H9 (cell line): ENCODE results near the gene ZNF655. TPM values are rescaled to one million over a fixed set of nuclear protein-coding genes. Genes with fewer than 3 reads are reported as not detected.

Experiments
- DNase-seq: peaks from one replicate; pipeline ENCODE4 v3.0.0-alpha.2; 2017
- H2AFZ ChIP-seq: one replicate; pipeline ENCODE4 v1.6.1; 2013; ENCODE audit warnings: mild to moderate bottlenecking, low read length, control low read depth, moderate library complexity
- H2AK5ac ChIP-seq: 2 replicates; pipeline ENCODE4 v1.6.1; 2013; ENCODE audit warnings: low read length, control low read depth, mixed read lengths; ENCODE audit not compliant: insufficient read length
- H2BK120ac ChIP-seq: one replicate; pipeline ENCODE4 v1.6.1; 2013; ENCODE audit warnings: low read depth, mild to moderate bottlenecking, low read length, control low read depth, inconsistent platforms; ENCODE audit not compliant: poor library complexity, severe bottlenecking
- H2BK12ac ChIP-seq: 2 replicates; pipeline ENCODE4 v1.6.1; 2013; ENCODE audit warnings: low read length, control low read depth, mixed read lengths, low read depth; ENCODE audit not compliant: insufficient read length
- H2BK15ac ChIP-seq: 2 replicates; pipeline ENCODE4 v1.6.1; 2013; ENCODE audit warnings: low read depth, low read length, control low read depth
- H2BK20ac ChIP-seq: one replicate; pipeline ENCODE4 v1.6.1; 2013; ENCODE audit warnings: low read depth, mild to moderate bottlenecking, low read length, control low read depth, inconsistent platforms; ENCODE audit not compliant: poor library complexity, severe bottlenecking
- H2BK5ac ChIP-seq: 2 replicates; pipeline ENCODE4 v1.6.1; 2013; ENCODE audit warnings: low read length, control low read depth, mixed read lengths; ENCODE audit not compliant: insufficient read length
- H3K14ac ChIP-seq: 2 replicates; pipeline ENCODE4 v1.6.1; 2013; ENCODE audit warnings: low read length, control low read depth; ENCODE audit not compliant: insufficient read depth
- H3K18ac ChIP-seq: 2 replicates; pipeline ENCODE4 v1.6.1; 2013; ENCODE audit warnings: low read depth, mild to moderate bottlenecking, mixed read lengths, low read length, control low read depth; ENCODE audit not compliant: insufficient read length
- H3K23ac ChIP-seq: 2 replicates; pipeline ENCODE4 v1.6.1; 2013; ENCODE audit warnings: low read length, control low read depth, mixed read lengths, low read depth; ENCODE audit not compliant: insufficient read length
- H3K23me2 ChIP-seq: 2 replicates; pipeline ENCODE4 v1.6.1; 2013; ENCODE audit warnings: low read depth, mild to moderate bottlenecking, mixed read lengths, low read length, control low read depth; ENCODE audit not compliant: insufficient read length, poor library complexity, severe bottlenecking
- H3K27ac ChIP-seq: 2 replicates; pipeline ENCODE4 v1.5.1; 2013; ENCODE audit warnings: low read length, control low read depth, mixed read lengths, low read depth; ENCODE audit not compliant: insufficient read length
- H3K27me3 ChIP-seq: 2 replicates; pipeline ENCODE4 v1.6.1; 2013; ENCODE audit warnings: low read length, control low read depth, inconsistent platforms; ENCODE audit not compliant: insufficient read depth
- H3K4ac ChIP-seq: 2 replicates; pipeline ENCODE4 v1.6.1; 2013; ENCODE audit warnings: low read depth, mild to moderate bottlenecking, control low read depth, inconsistent platforms, low read length, moderate library complexity
- H3K4me1 ChIP-seq: 2 replicates; pipeline ENCODE4 v1.6.1; 2013; ENCODE audit warnings: low read length, control low read depth, inconsistent platforms; ENCODE audit not compliant: insufficient read depth
- H3K4me2 ChIP-seq: 2 replicates; pipeline ENCODE4 v1.6.1; 2013; ENCODE audit warnings: low read length, control low read depth, mixed read lengths; ENCODE audit not compliant: insufficient read length, insufficient read depth
- H3K56ac ChIP-seq: 2 replicates; pipeline ENCODE4 v1.6.1; 2013; ENCODE audit warnings: low read depth, mild to moderate bottlenecking, mixed read lengths, low read length, control low read depth; ENCODE audit not compliant: insufficient read length
- H3K79me1 ChIP-seq: 2 replicates; pipeline ENCODE4 v1.6.1; 2013; ENCODE audit warnings: low read depth, mild to moderate bottlenecking, moderate library complexity, low read length, control low read depth, inconsistent platforms; ENCODE audit not compliant: insufficient read depth, poor library complexity, severe bottlenecking
- H3K79me2 ChIP-seq: 2 replicates; pipeline ENCODE4 v1.6.1; 2013; ENCODE audit warnings: low read length, control low read depth, inconsistent platforms; ENCODE audit not compliant: insufficient read depth
- H3K9ac ChIP-seq: 2 replicates; pipeline ENCODE4 v1.6.1; 2013; ENCODE audit warnings: low read length, control low read depth, mixed read lengths; ENCODE audit not compliant: insufficient read length; ENCODE audit errors: extremely low read depth
- H3K9me3 ChIP-seq: one replicate; pipeline ENCODE4 v1.6.1; 2013; ENCODE audit warnings: low read depth, low read length, inconsistent platforms; ENCODE audit not compliant: control insufficient read depth
- H3T11ph ChIP-seq: one replicate; pipeline ENCODE4 v1.6.1; 2013; ENCODE audit warnings: mild to moderate bottlenecking, low read length, control low read depth, inconsistent platforms
- H4K20me1 ChIP-seq: one replicate; pipeline ENCODE4 v1.6.1; 2013; ENCODE audit not compliant: control insufficient read depth, insufficient read length, insufficient read depth
- H4K5ac ChIP-seq: 2 replicates; pipeline ENCODE4 v1.6.1; 2013; ENCODE audit warnings: low read depth, mild to moderate bottlenecking, mixed read lengths, low read length, control low read depth; ENCODE audit not compliant: insufficient read length
- H4K8ac ChIP-seq: replicated peaks from 2 replicates; pipeline ENCODE4 v1.6.1; 2013; ENCODE audit warnings: low read length, control low read depth, mixed read lengths, low read depth; ENCODE audit not compliant: insufficient read length
- H4K91ac ChIP-seq: 2 replicates; pipeline ENCODE4 v1.6.1; 2013; ENCODE audit warnings: low read depth, mild to moderate bottlenecking, moderate library complexity, mixed read lengths, low read length, control low read depth; ENCODE audit not compliant: insufficient read length
- H3K27ac Mint-ChIP-seq, 3 experiments: 2 replicates in 2 of 3; 3 replicates in 1 of 3; pipeline ENCODE4 v1.8.0; 2020 to 2021; ENCODE audit warnings: mixed read lengths in 3 of 3, mild to moderate bottlenecking in 1 of 3, moderate library complexity in 1 of 3
- H3K27me3 Mint-ChIP-seq: 2 replicates; pipeline ENCODE4 v1.8.0; 2021; ENCODE audit warnings: low read depth, mild to moderate bottlenecking, moderate library complexity, mixed read lengths
- H3K36me3 Mint-ChIP-seq, 3 experiments: 2 replicates in 2 of 3; 3 replicates in 1 of 3; pipeline ENCODE4 v1.8.0; 2020 to 2021; ENCODE audit warnings: low read depth in 3 of 3, mixed read lengths in 3 of 3; ENCODE audit not compliant: insufficient read depth in 1 of 3
- H3K4me1 Mint-ChIP-seq, 2 experiments: 2 replicates each; pipeline ENCODE4 v1.8.0; 2020; ENCODE audit warnings: mixed read lengths in 2 of 2
- H3K4me3 Mint-ChIP-seq, 2 experiments: 2 replicates in 1 of 2; 3 replicates in 1 of 2; pipeline ENCODE4 v1.8.0; 2020 to 2021; ENCODE audit warnings: mild to moderate bottlenecking in 2 of 2, mixed read lengths in 2 of 2, moderate library complexity in 1 of 2
- H3K9me3 Mint-ChIP-seq, 2 experiments: 2 replicates in 1 of 2; 3 replicates in 1 of 2; pipeline ENCODE4 v1.8.0; 2020; ENCODE audit warnings: mild to moderate bottlenecking in 2 of 2, mixed read lengths in 2 of 2, moderate library complexity in 1 of 2
- CTCF ChIP-seq: fragments of 200-600 bp; sonication (generic); conservative IDR thresholded peaks from 3 replicates; pipeline ENCODE4 v1.8.0; 2021; ENCODE audit warnings: antibody characterized with exemption, mild to moderate bottlenecking
- WGBS: extraction: QIAGEN DNeasy Blood & Tissue Kit; methylation state at CpG from one replicate; pipeline ENCODE4 v1.1.7; 2013; ENCODE audit warnings: missing lambda C conversion rate, low lambda C conversion rate, mixed read lengths; ENCODE audit not compliant: insufficient read length; ENCODE audit errors: extremely low coverage; 5-methylcytosine and 5-hydroxymethylcytosine counted together
- long read RNA-seq: library from polyadenylated mRNA; unstranded; transcript quantifications from one replicate; pipeline ENCODE4 v2.0.0, GENCODE V29; 2020
- total RNA-seq: library from RNA; stranded (reverse); gene quantifications from 2 replicates; pipeline ENCODE4 v1.2.1, GENCODE V29; 2021

Gene ZNF655
- 48.8 and 49.2 TPM in 2 replicates for total RNA-seq
- long read RNA-seq, full-length matches to known transcripts: 104 of 124 reads
- long read RNA-seq, partial matches to known transcripts: 0 of 124 reads
- long read RNA-seq, other reads (novel, unspliced or antisense): 20 of 124 reads

GRCh38 chr7:99558306-99559174, at the start of gene ZNF655:
ZNF655 (plus strand) TSS chr7:99558642; CDS start chr7:99560560, 1,918 bp downstream.
- Histone ChIP-seq H3K27me3 (no peaks in the 10 kb centered on the region), H4K5ac (no peak within 1 kb of the TSS), H2AK5ac (no peak within 1 kb of the TSS), H3K79me1 (peaks cover 3% of the 10 kb centered on the region), H4K20me1 (no peaks in the 10 kb centered on the region), H3K4me1 (no peaks in the 10 kb centered on the region), H2AFZ (peak within 1 kb of the TSS; percentile 79), H4K91ac (peak within 1 kb of the TSS; percentile 78), H2BK12ac (peak within 1 kb of the TSS; percentile 6), H3K56ac (peak within 1 kb of the TSS; percentile 4), H2BK15ac (no peak within 1 kb of the TSS), H3K79me2 (peaks cover 4% of the 10 kb centered on the region; the same call in 1 of the 2 replicates), H3K14ac (peak within 1 kb of the TSS; percentile 98), H2BK120ac (no peak within 1 kb of the TSS), H3K4me2 (peak within 1 kb of the TSS; percentile 58), H2BK5ac (peak within 1 kb of the TSS; percentile 48), H3K9ac (peak within 1 kb of the TSS; percentile 95), H3K9me3 (no peaks in the 10 kb centered on the region), H3K18ac (peak within 1 kb of the TSS; percentile 97), H3K4ac (no peak within 1 kb of the TSS), H4K8ac (peak within 1 kb of the TSS; percentile 23), H3K23me2 (no peaks in the 10 kb centered on the region), H2BK20ac (no peak within 1 kb of the TSS), H3K23ac (no peak within 1 kb of the TSS), H3K27ac (peak within 1 kb of the TSS; percentile 39), H3T11ph (no peak within 1 kb of the TSS)
- Mint-ChIP-seq H3K4me3 (peak within 1 kb of the TSS; percentile 94 to 99), H3K9me3 (no peaks in the 10 kb centered on the region), H3K4me1 (peaks cover 5 to 6% of the 10 kb centered on the region in 2 experiments), H3K27me3 (no peaks in the 10 kb centered on the region), H3K36me3 (peaks cover 30 to 38% (median 37%) of the 10 kb centered on the region in 3 experiments), H3K27ac (peak within 1 kb of the TSS; percentile 96 to 99 (median 99))
- no peak for TF ChIP-seq CTCF
- peak; percentile 94 for DNase-seq
- no CpG with 5 or more reads among the region's 73 CpGs for WGBS
